Neutrophil (primary cell): ENCODE results near the gene RSF1.

Experiments
- H3K27ac ChIP-seq: fragments of 200-600 bp; sonication (generic); 2 replicates; pipeline ENCODE4 v1.5.1; 2016; ENCODE audit warnings: mild to moderate bottlenecking, moderate library complexity
- H3K27me3 ChIP-seq: fragments of 200-600 bp; sonication (generic); 2 replicates; pipeline ENCODE4 v1.6.0; 2016; ENCODE audit warnings: mild to moderate bottlenecking
- H3K36me3 ChIP-seq: fragments of 200-600 bp; sonication (generic); 2 replicates; pipeline ENCODE4 v1.5.1; 2017
- H3K4me1 ChIP-seq, 2 experiments: fragments of 200-600 bp in 1 of 2; sonication (generic) in 1 of 2; 1 replicate in 1 of 2; 2 replicates in 1 of 2; pipeline versions ENCODE4 v1.5.1 to v1.6.1; 2013 to 2016; ENCODE audit warnings: low read depth in 1 of 2, low read length in 1 of 2, mild to moderate bottlenecking in 1 of 2, moderate library complexity in 1 of 2; ENCODE audit not compliant: control insufficient read depth in 1 of 2, insufficient read depth in 1 of 2
- H3K4me3 ChIP-seq, 2 experiments: fragments of 200-600 bp in 1 of 2; sonication (generic) in 1 of 2; 1 replicate in 1 of 2; 2 replicates in 1 of 2; pipeline ENCODE4 v1.5.1; 2013 to 2016; ENCODE audit warnings: low read depth in 1 of 2, low read length in 1 of 2, mild to moderate bottlenecking in 1 of 2, moderate library complexity in 1 of 2
- H3K9me3 ChIP-seq: fragments of 200-600 bp; sonication (generic); 2 replicates; pipeline ENCODE4 v1.5.1; 2016
- CTCF ChIP-seq: fragments of 200-600 bp; sonication (generic); IDR thresholded peaks from 2 replicates; pipeline ENCODE4 v1.5.1; 2016; ENCODE audit warnings: antibody characterized with exemption

Gene RSF1

DNA sequence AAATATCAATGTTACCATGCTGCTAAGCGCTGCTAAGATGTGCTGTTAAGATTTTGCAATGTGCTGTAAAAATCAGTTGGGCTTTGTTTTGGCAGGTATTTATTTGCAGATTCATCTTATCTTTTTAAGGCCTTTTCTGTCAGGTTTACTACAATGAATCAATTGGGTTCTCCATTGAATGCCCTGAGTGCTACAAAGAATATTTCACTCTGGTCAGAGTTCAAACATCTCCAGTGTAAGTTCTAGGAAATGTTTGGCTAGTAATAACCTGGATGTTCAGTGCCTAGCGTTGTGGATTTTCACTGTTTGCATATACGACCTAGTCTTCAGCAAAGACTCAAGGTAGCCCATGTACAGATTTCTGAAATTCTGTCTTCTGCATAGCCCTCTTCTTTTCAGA is 36.0 kb downstream of the RSF1 start:
- H3K36me3 ChIP-seq: no peaks in the 10 kb centered on the region
- no peak overlapping the region for H3K4me3 ChIP-seq

GRCh38 chr11:77783025-77783424 is 37.5 kb downstream of the RSF1 start:
- Histone ChIP-seq H3K4me3 (no peak overlapping the region), H3K4me1 (peaks cover 0 to 3% of the 10 kb centered on the region in 2 experiments), H3K9me3 (no peaks in the 10 kb centered on the region), H3K36me3 (no peaks in the 10 kb centered on the region), H3K27me3 (no peaks in the 10 kb centered on the region), H3K27ac (no peak overlapping the region)
- no peak for TF ChIP-seq CTCF

More for the DNA sequence above, 36.0 kb downstream of the RSF1 start:
- TF ChIP-seq CTCF: no peak
- Histone ChIP-seq H3K27ac (no peak overlapping the region), H3K9me3 (no peaks in the 10 kb centered on the region), H3K27me3 (no peaks in the 10 kb centered on the region), H3K4me1 (peaks cover 0 to 3% of the 10 kb centered on the region in 2 experiments)

- H3K27ac ChIP-seq: no peak overlapping the region
- H3K4me3 ChIP-seq: no peak overlapping the region
- peaks cover 0 to 3% of the 10 kb centered on the region in 2 experiments for H3K4me1 ChIP-seq
- H3K27me3 ChIP-seq: no peaks in the 10 kb centered on the region
- no peaks in the 10 kb centered on the region for H3K36me3 ChIP-seq
- no peak for TF ChIP-seq CTCF
- H3K9me3 ChIP-seq: no peaks in the 10 kb centered on the region
Measured at GRCh38 chr11:77779935-77780334, 40.6 kb downstream of the RSF1 start.

- H3K36me3 ChIP-seq: no peaks in the 10 kb centered on the region
- H3K27me3 ChIP-seq: no peaks in the 10 kb centered on the region
- H3K27ac ChIP-seq: no peak overlapping the region
- peaks cover 0 to 3% of the 10 kb centered on the region in 2 experiments for H3K4me1 ChIP-seq
- no peak for TF ChIP-seq CTCF
- no peaks in the 10 kb centered on the region for H3K9me3 ChIP-seq
- no peak overlapping the region for H3K4me3 ChIP-seq
Measured at GRCh38 chr11:77778549-77778948, 42.0 kb downstream of the RSF1 start.

GRCh38 chr11:77778118-77778517 is 42.4 kb downstream of the RSF1 start:
- Histone ChIP-seq H3K27ac (no peak overlapping the region), H3K4me3 (no peak overlapping the region), H3K9me3 (no peaks in the 10 kb centered on the region), H3K27me3 (no peaks in the 10 kb centered on the region), H3K4me1 (peaks cover 0 to 3% of the 10 kb centered on the region in 2 experiments), H3K36me3 (no peaks in the 10 kb centered on the region)
- TF ChIP-seq CTCF: no peak

GRCh38 chr11:77776455-77776854 is 44.1 kb downstream of the RSF1 start:
- H3K27me3 ChIP-seq: no peaks in the 10 kb centered on the region
- TF ChIP-seq CTCF: no peak

More at GRCh38 chr11:77776455-77776854, 44.1 kb downstream of the RSF1 start:
- no peak overlapping the region for H3K27ac ChIP-seq
- H3K36me3 ChIP-seq: no peaks in the 10 kb centered on the region
- no peaks in the 10 kb centered on the region for H3K4me1 ChIP-seq
- H3K9me3 ChIP-seq: no peaks in the 10 kb centered on the region
- H3K4me3 ChIP-seq: no peak overlapping the region
